GM23338 (cell line): ENCODE data around the gene PPP6R2. TPM values are rescaled to one million over a fixed set of nuclear protein-coding genes. Genes with fewer than 3 reads are reported as not detected.

ENCODE experiments used
- ATAC-seq: fragments of 200-7000 bp; cut with Tn5 transposase; 3 replicates; pipeline ENCODE4 v1.9.1; 2020
- DNase-seq: peaks from one replicate; pipeline ENCODE4 v3.0.0-alpha.2; 2015; ENCODE audit warnings: low spot score
- H2AFZ ChIP-seq: fragments of 200-600 bp; sonication (generic); 2 replicates; pipeline ENCODE4 v1.8.0; 2016; ENCODE audit warnings: antibody characterized with exemption, mild to moderate bottlenecking, moderate library complexity
- H3F3A ChIP-seq: fragments of 200-600 bp; sonication (generic); replicated peaks from 2 replicates; pipeline ENCODE4 v1.8.0; 2017; ENCODE audit warnings: antibody characterized with exemption, mixed run types, low read depth
- H3K27ac ChIP-seq: fragments of 200-600 bp; sonication (generic); 2 replicates; pipeline ENCODE4 v1.6.1; 2016; ENCODE audit warnings: low read depth
- H3K27me3 ChIP-seq: fragments of 200-600 bp; sonication (generic); 2 replicates; pipeline ENCODE4 v1.8.0; 2016; ENCODE audit warnings: mild to moderate bottlenecking, mixed run types, moderate library complexity; ENCODE audit not compliant: insufficient read depth
- H3K36me3 ChIP-seq: fragments of 200-600 bp; sonication (generic); 2 replicates; pipeline ENCODE4 v1.8.0; 2016; ENCODE audit warnings: mild to moderate bottlenecking; ENCODE audit not compliant: insufficient read depth
- H3K4me1 ChIP-seq: fragments of 200-600 bp; sonication (generic); 2 replicates; pipeline ENCODE4 v1.8.0; 2016; ENCODE audit warnings: mild to moderate bottlenecking, moderate library complexity; ENCODE audit not compliant: insufficient read depth
- H3K4me2 ChIP-seq: fragments of 200-600 bp; sonication (generic); 2 replicates; pipeline ENCODE4 v1.7.1; 2017; ENCODE audit warnings: mixed run types
- H3K4me3 ChIP-seq: fragments of 200-600 bp; sonication (generic); 2 replicates; pipeline ENCODE4 v1.6.1; 2016; ENCODE audit warnings: mixed run types
- H3K79me2 ChIP-seq: fragments of 200-600 bp; sonication (generic); replicated peaks from 2 replicates; pipeline ENCODE4 v1.8.0; 2017; ENCODE audit warnings: mild to moderate bottlenecking; ENCODE audit not compliant: insufficient read depth
- H3K9me2 ChIP-seq: fragments of 200-600 bp; sonication (generic); 2 replicates; pipeline ENCODE4 v1.8.0; 2017; ENCODE audit not compliant: insufficient read depth
- H4K20me1 ChIP-seq: fragments of 200-600 bp; sonication (generic); replicated peaks from 2 replicates; pipeline ENCODE4 v1.8.0; 2017; ENCODE audit warnings: mild to moderate bottlenecking; ENCODE audit not compliant: insufficient read depth
- H3K27ac Mint-ChIP-seq: 2 replicates; pipeline ENCODE4 v1.8.0; 2020; ENCODE audit warnings: inconsistent platforms, mild to moderate bottlenecking, moderate library complexity, mixed read lengths
- H3K27me3 Mint-ChIP-seq: 3 replicates; pipeline ENCODE4 v1.8.0; 2022; ENCODE audit warnings: low read depth, mild to moderate bottlenecking, moderate library complexity, mixed read lengths, inconsistent platforms; ENCODE audit not compliant: insufficient read depth, poor library complexity
- H3K36me3 Mint-ChIP-seq: 3 replicates; pipeline ENCODE4 v1.8.0; 2021; ENCODE audit warnings: low read depth, mild to moderate bottlenecking, inconsistent platforms, moderate library complexity, mixed read lengths
- H3K4me1 Mint-ChIP-seq: 3 replicates; pipeline ENCODE4 v1.8.0; 2020; ENCODE audit warnings: mild to moderate bottlenecking, inconsistent platforms, mixed read lengths
- H3K4me3 Mint-ChIP-seq: 3 replicates; pipeline ENCODE4 v1.8.0; 2021; ENCODE audit warnings: moderate library complexity, mild to moderate bottlenecking, inconsistent platforms, mixed read lengths
- H3K9me3 Mint-ChIP-seq: 3 replicates; pipeline ENCODE4 v1.8.0; 2020; ENCODE audit warnings: moderate library complexity, mild to moderate bottlenecking, inconsistent platforms, mixed read lengths
- CREB1 ChIP-seq: fragments of 250-450 bp; sonication (Bioruptor Pico); IDR thresholded peaks from 2 replicates; pipeline ENCODE4 v1.5.0; 2020; ENCODE audit warnings: low read depth, mild to moderate bottlenecking, moderate library complexity
- CTCF ChIP-seq, 2 experiments: fragments of 200-600 bp in 1 of 2; sonication (generic) in 1 of 2; conservative IDR thresholded peaks; 2 replicates each; pipeline versions ENCODE4 v1.5.1 to v1.6.1; 2016 to 2017; ENCODE audit warnings: antibody characterized with exemption in 2 of 2, low read depth in 2 of 2, mild to moderate bottlenecking in 2 of 2, moderate library complexity in 1 of 2
- ETS1 ChIP-seq: IDR thresholded peaks from 2 replicates; pipeline ENCODE4 v1.6.1; 2016; ENCODE audit warnings: antibody characterized with exemption
- EZH2 ChIP-seq: fragments of 200-600 bp; sonication (generic); IDR thresholded peaks from one replicate; pipeline ENCODE4 v1.8.0; 2017; ENCODE audit warnings: antibody characterized with exemption, mild to moderate bottlenecking, low read depth; ENCODE audit not compliant: unreplicated experiment
- EZH2phosphoT487 ChIP-seq: fragments of 200-600 bp; sonication (generic); IDR thresholded peaks from one replicate; pipeline ENCODE4 v1.8.1; 2018; ENCODE audit warnings: antibody characterized with exemption; ENCODE audit not compliant: unreplicated experiment
- JUNB ChIP-seq: IDR thresholded peaks from one replicate; pipeline ENCODE4 v1.6.1; 2016; ENCODE audit warnings: antibody characterized with exemption; ENCODE audit not compliant: unreplicated experiment
- NANOG ChIP-seq: IDR thresholded peaks from 2 replicates; pipeline ENCODE4 v1.6.1; 2016; ENCODE audit warnings: antibody characterized with exemption, borderline replicate concordance
- POLR2AphosphoS5 ChIP-seq: IDR thresholded peaks from 2 replicates; pipeline ENCODE4 v1.6.1; 2016; ENCODE audit warnings: antibody characterized with exemption, low read depth
- REST ChIP-seq: IDR thresholded peaks from one replicate; pipeline ENCODE4 v1.6.1; 2018; ENCODE audit warnings: antibody characterized with exemption; ENCODE audit not compliant: unreplicated experiment
- STAT1 ChIP-seq: IDR thresholded peaks from one replicate; pipeline ENCODE4 v1.6.1; 2016; ENCODE audit warnings: antibody characterized with exemption; ENCODE audit not compliant: unreplicated experiment
- ZNF114 ChIP-seq: fragments of 250-450 bp; sonication (Bioruptor Pico); IDR thresholded peaks from 2 replicates; pipeline ENCODE4 v1.5.0; 2020; ENCODE audit warnings: mild to moderate bottlenecking, moderate library complexity
- ZNF331 ChIP-seq: fragments of 250-450 bp; sonication (Bioruptor Pico); IDR thresholded peaks from 2 replicates; pipeline ENCODE4 v1.5.0; 2020; ENCODE audit warnings: low read depth, mild to moderate bottlenecking, moderate library complexity
- polyA plus RNA-seq: library from polyadenylated mRNA; unstranded; fragments of >200 nt; fragmentation: Nextera tagmentation; extraction: Ambion mirVana; gene quantifications from 2 replicates; pipeline ENCODE4 v1.2.1, GENCODE V29; 2016
- total RNA-seq: library from RNA; depleted of rRNA; stranded (reverse); fragments of >200 nt; shearing (Covaris generic); gene quantifications from 2 replicates; pipeline ENCODE4 v1.2.3, GENCODE V29; 2014

PPP6R2 gene
- total and polyA plus RNA-seq, 2 experiments from 2014 or later, result 11.9 to 45.8 TPM

- Mint-ChIP-seq H3K9me3 (no peaks in the 10 kb centered on the region), H3K27me3 (peaks cover 14% of the 10 kb centered on the region), H3K36me3 (no peaks in the 10 kb centered on the region), H3K27ac (no peak overlapping the region), H3K4me1 (peaks cover 6% of the 10 kb centered on the region), H3K4me3 (no peak overlapping the region; the same call in 2 of the 3 replicates)
- H3F3A ChIP-seq, result no peaks in the 10 kb centered on the region
- H3K9me2 ChIP-seq, result no peaks in the 10 kb centered on the region
- no peaks in the 10 kb centered on the region for H3K4me1 ChIP-seq
- H3K4me2 ChIP-seq, result no peak overlapping the region
- TF ChIP-seq JUNB (no peak), NANOG (no peak), STAT1 (no peak), CREB1 (CRISPR knock-in tag) (no peak)
- no peaks in the 10 kb centered on the region for H4K20me1 ChIP-seq
- no peaks in the 10 kb centered on the region for H3K27me3 ChIP-seq
- DNase-seq (peak; percentile 46), ATAC-seq (peak; percentile 73)
- no peak overlapping the region for H3K4me3 ChIP-seq
- H3K27ac ChIP-seq, result no peak overlapping the region
- peak overlapping the region; percentile 76 for H2AFZ ChIP-seq
- no peaks in the 10 kb centered on the region for H3K36me3 ChIP-seq
- H3K79me2 ChIP-seq, result no peaks in the 10 kb centered on the region
Observed at GRCh38 chr22:50314455-50315288, 28.5 kb upstream of the PPP6R2 start.

- Mint-ChIP-seq H3K27ac (no peak overlapping the region), H3K36me3 (no peaks in the 10 kb centered on the region; the same call in 2 of the 3 replicates), H3K4me3 (no peak overlapping the region), H3K27me3 (peaks cover 11% of the 10 kb centered on the region), H3K4me1 (peaks cover 6% of the 10 kb centered on the region), H3K9me3 (no peaks in the 10 kb centered on the region)
- Histone ChIP-seq H3K79me2 (no peaks in the 10 kb centered on the region), H2AFZ (no peak overlapping the region), H3K27ac (no peak overlapping the region), H3K9me2 (no peaks in the 10 kb centered on the region), H3K4me1 (no peaks in the 10 kb centered on the region), H3K4me2 (no peak overlapping the region), H3K36me3 (no peaks in the 10 kb centered on the region), H3K4me3 (no peak overlapping the region), H3F3A (no peaks in the 10 kb centered on the region), H3K27me3 (no peaks in the 10 kb centered on the region), H4K20me1 (no peaks in the 10 kb centered on the region)
- DNase-seq (no peak), ATAC-seq (no peak)
- no peak for TF ChIP-seq NANOG
- no peak for TF ChIP-seq ETS1
- no peak for TF ChIP-seq CTCF (conservative IDR thresholded peaks at IDR 0.05; ENCODE audit: low read depth in 2 of 2)
- TF ChIP-seq REST, result no peak
- no peak for TF ChIP-seq POLR2AphosphoS5
- TF ChIP-seq ZNF114, result no peak
- TF ChIP-seq JUNB, result no peak
- no peak for TF ChIP-seq ZNF331 (CRISPR knock-in tag)
- TF ChIP-seq EZH2, result no peak
- no peak for TF ChIP-seq EZH2phosphoT487
- no peak for TF ChIP-seq CREB1 (CRISPR knock-in tag)
- TF ChIP-seq STAT1, result no peak
Observed at GRCh38 chr22:50315289-50316113, 27.6 kb upstream of the PPP6R2 start.
